AG09309 (cell line): ENCODE results near the gene TANK.

Experiments used
- DNase-seq: peaks from one replicate; pipeline ENCODE4 v3.0.0-alpha.2; 2010; ENCODE audit warnings: low read depth
- H3K4me3 ChIP-seq: 2 replicates; pipeline ENCODE4 v1.5.1; 2011; ENCODE audit warnings: mild to moderate bottlenecking, low read depth, low read length, moderate library complexity; ENCODE audit not compliant: control insufficient read depth
- TF ChIP-seq, protein P1 (sequence below): IDR thresholded peaks from 2 replicates; pipeline ENCODE4 v1.5.1; 2011; ENCODE audit warnings: mild to moderate bottlenecking, low read depth, low read length, inconsistent platforms; ENCODE audit not compliant: insufficient read depth, control insufficient read depth; ENCODE audit errors: missing control alignments

TANK gene

DNA sequence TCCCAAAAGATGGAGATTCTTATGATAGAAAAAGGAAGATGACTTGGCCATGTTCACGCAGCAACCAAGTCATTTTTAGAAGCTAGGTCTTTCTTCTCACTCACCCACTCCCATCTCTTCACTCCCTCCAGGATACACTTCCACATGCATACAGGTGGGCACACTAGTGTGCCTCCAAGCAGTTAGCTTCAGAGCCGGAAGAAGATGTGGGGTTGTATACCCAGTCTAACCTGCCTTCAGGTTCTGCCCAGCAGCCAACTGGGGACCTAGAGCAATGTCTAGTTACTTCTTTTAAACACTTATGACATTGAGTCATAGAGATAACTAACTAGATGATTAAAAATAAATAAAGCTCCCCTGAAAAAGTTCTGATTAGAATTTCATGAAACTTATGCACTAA is 21.8 kb upstream of the TANK start:
- no peak for DNase-seq
- H3K4me3 ChIP-seq = no peak overlapping the region
- TF ChIP-seq, protein P1, sequence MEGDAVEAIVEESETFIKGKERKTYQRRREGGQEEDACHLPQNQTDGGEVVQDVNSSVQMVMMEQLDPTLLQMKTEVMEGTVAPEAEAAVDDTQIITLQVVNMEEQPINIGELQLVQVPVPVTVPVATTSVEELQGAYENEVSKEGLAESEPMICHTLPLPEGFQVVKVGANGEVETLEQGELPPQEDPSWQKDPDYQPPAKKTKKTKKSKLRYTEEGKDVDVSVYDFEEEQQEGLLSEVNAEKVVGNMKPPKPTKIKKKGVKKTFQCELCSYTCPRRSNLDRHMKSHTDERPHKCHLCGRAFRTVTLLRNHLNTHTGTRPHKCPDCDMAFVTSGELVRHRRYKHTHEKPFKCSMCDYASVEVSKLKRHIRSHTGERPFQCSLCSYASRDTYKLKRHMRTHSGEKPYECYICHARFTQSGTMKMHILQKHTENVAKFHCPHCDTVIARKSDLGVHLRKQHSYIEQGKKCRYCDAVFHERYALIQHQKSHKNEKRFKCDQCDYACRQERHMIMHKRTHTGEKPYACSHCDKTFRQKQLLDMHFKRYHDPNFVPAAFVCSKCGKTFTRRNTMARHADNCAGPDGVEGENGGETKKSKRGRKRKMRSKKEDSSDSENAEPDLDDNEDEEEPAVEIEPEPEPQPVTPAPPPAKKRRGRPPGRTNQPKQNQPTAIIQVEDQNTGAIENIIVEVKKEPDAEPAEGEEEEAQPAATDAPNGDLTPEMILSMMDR = no peak

GRCh38 chr2:161139098-161139987 is 20.9 kb upstream of the TANK start:
- TF ChIP-seq, protein P1 = no peak
- DNase-seq = no peak
- H3K4me3 ChIP-seq = no peak overlapping the region

- TF ChIP-seq, protein P1 = no peak
- no peak for DNase-seq
- H3K4me3 ChIP-seq = no peak overlapping the region
Observed at GRCh38 chr2:161141033-161141432, 19.2 kb upstream of the TANK start.

- TF ChIP-seq, protein P1 = no peak
- no peak overlapping the region for H3K4me3 ChIP-seq
- no peak for DNase-seq
Observed at GRCh38 chr2:161146209-161146775, 13.9 kb upstream of the TANK start.

GRCh38 chr2:161146996-161147395 is 13.2 kb upstream of the TANK start:
- TF ChIP-seq, protein P1 = no peak
- no peak for DNase-seq
- H3K4me3 ChIP-seq = no peak overlapping the region

GRCh38 chr2:161147856-161148255 is 12.4 kb upstream of the TANK start:
- H3K4me3 ChIP-seq = no peak overlapping the region
- no peak for DNase-seq
- TF ChIP-seq, protein P1 = no peak

DNA sequence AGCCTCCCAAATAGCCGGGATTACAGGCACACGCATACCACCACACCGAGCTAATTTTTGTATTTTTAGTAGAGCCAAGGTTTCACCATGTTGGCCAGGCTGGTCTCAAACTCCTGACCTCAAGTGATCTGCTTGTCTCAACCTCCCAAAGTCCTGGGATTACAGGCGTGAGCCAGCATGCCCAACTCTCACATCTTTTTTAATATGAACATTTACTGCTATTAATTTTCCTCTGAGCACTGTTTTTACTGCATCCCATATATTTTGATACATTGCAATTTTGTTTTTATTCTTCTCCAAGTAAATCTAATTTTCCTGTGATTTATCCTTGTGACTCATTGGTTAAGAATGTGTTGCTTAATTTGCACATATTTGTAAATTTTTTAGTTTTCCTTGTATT is 9.5 kb upstream of the TANK start:
- no peak overlapping the region for H3K4me3 ChIP-seq
- no peak for DNase-seq
- TF ChIP-seq, protein P1 = no peak
